Embryonic facial prominence (tissue), 1 donor: ENCODE measurements around the gene MEGF6.
A peak's percentile ranks its signal among the peaks of the same experiment; 100 is the strongest.

ENCODE experiments used
- DNase-seq: peaks from one replicate; pipeline ENCODE4 v3.0.0-alpha.2; 2016; ENCODE audit errors: extremely low spot score

The MEGF6 gene, protein sequence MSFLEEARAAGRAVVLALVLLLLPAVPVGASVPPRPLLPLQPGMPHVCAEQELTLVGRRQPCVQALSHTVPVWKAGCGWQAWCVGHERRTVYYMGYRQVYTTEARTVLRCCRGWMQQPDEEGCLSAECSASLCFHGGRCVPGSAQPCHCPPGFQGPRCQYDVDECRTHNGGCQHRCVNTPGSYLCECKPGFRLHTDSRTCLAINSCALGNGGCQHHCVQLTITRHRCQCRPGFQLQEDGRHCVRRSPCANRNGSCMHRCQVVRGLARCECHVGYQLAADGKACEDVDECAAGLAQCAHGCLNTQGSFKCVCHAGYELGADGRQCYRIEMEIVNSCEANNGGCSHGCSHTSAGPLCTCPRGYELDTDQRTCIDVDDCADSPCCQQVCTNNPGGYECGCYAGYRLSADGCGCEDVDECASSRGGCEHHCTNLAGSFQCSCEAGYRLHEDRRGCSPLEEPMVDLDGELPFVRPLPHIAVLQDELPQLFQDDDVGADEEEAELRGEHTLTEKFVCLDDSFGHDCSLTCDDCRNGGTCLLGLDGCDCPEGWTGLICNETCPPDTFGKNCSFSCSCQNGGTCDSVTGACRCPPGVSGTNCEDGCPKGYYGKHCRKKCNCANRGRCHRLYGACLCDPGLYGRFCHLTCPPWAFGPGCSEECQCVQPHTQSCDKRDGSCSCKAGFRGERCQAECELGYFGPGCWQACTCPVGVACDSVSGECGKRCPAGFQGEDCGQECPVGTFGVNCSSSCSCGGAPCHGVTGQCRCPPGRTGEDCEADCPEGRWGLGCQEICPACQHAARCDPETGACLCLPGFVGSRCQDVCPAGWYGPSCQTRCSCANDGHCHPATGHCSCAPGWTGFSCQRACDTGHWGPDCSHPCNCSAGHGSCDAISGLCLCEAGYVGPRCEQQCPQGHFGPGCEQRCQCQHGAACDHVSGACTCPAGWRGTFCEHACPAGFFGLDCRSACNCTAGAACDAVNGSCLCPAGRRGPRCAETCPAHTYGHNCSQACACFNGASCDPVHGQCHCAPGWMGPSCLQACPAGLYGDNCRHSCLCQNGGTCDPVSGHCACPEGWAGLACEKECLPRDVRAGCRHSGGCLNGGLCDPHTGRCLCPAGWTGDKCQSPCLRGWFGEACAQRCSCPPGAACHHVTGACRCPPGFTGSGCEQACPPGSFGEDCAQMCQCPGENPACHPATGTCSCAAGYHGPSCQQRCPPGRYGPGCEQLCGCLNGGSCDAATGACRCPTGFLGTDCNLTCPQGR (N-terminal part only)

DNA sequence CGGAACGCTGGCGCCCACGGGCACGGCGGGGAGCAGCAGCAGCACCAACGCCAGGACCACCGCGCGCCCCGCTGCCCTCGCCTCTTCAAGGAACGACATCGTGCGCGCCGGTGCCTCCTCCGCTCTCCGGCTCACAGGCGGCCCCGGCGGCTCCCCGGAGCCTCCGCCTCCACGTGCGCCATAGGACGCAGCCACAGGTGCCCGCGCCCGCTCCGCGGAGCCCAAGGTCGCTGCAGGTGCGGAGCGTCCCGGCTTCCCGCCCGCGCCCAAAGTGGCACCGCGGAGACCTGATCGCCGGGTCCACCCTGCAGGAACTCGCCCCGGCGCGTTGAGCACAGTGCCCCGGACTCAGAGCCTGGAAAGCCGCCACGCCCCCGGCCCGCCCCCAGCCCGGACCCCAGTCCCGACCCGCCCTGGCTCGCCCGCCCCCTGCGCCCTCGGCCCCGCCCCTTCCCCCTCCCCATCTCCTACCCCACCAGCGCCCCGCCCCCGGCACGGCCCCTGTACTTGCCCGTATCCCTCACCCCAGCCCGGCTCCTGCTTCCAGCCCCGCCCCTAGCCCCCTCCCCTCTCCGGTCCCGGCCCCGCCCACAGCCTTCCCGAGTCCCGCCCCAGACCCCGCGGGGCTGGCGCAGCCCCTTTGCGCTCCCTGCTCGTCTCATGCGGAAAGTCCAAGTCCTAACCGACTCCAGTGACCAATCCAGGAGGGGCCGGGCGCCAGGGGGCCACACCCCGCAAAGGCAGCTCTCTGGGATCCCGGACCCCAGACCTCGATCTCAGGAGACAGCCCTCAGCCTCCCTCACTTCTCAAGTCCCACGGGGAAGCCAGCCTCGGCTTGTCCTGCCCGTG lies at the start of gene MEGF6:
TSS of gene MEGF6 (minus strand) at position 339 of the 850 bp plus-strand sequence. CDS start at position 99, 240 bp downstream.
- peak; percentile 71 for DNase-seq

DNA sequence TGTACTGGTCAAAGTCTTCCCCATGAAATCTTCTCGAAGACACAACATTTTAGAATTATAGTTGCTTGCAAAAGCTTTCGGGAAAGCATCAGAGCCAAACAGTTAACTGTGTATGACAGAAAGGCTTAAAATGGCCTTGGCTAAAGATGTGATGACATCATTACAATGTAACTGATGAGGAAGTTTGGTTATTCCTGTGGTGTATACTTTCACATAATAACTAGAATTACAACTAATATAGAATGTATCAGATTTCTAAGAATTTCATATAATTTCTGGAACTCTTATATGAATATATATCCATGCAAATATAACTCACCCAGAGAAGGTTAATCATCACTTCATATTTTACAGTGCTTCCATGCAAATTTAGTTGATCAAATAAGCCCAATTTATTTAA lies 49.4 kb upstream of the MEGF6 start:
- DNase-seq, result no peak

DNA sequence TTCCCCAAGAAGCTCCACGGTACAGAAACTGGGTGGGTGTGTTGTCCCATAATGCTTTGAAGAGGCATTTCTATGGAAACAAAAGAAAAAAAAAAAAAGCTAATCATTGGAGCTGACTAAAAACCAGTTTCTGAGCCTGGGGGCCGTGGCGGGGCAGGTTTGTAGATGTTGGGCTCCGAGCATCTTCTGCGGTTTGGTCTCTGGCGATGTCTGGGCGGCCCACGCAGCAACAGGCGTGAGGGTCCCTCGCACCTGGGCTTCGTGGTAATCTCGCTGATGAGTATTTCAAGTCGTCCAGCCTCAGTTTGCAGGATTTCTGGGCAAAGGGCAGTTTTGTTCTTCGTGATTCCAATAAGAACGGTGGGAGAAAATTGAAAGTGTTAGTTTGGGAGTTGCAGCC lies 47.8 kb upstream of the MEGF6 start:
- DNase-seq, result no peak

DNA sequence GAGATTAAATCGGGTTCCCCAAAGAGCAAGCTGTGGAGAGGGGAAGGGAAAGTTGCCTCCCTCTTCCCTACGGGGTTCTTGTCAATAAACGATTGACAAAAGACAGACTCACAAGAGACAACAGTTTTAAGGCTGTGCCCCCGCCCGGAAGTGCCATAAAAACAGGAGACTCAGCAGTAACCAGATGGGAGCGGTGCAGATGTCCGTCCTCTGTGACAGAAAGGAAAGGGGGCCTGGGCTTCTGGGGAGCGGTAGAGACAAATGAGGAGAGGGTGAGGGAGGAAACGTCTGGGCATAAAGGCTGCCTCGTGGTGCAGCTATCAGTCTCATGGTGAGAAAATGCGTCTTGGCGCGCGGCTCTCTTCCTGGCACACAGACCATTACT lies 46.9 kb upstream of the MEGF6 start:
- DNase-seq, result no peak

DNA sequence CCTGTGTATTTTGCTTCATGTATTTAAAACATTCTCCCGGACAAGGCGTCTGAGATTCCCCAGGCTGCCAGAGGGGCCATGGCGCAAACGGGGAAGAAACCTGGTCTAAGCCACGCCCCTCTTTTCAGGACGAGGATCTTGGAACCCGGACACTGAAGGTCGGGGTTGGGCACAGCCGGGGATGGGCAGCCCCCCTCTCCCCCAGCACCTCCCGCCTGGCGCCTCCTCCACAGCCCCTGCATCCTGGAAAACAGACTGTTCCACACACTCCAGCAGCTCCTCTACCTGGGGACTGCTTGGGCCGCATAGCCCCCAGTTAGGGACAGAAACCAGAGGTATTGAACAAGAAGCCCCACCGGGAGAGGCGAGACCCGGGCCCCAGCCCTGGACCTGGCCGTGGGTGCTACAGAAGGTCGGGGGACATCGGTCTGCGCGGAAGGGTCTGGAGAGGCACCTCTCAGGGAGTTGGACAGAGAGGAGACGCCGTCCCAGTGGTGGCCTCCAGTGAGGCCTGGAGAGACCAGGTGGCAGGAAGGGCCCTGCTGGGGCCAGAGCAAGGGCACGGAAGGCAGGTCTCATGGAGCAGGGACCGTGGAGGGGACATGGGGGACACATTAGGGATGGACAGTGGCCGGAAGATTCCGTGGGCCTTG lies 46.4 kb upstream of the MEGF6 start:
- no peak for DNase-seq

DNA sequence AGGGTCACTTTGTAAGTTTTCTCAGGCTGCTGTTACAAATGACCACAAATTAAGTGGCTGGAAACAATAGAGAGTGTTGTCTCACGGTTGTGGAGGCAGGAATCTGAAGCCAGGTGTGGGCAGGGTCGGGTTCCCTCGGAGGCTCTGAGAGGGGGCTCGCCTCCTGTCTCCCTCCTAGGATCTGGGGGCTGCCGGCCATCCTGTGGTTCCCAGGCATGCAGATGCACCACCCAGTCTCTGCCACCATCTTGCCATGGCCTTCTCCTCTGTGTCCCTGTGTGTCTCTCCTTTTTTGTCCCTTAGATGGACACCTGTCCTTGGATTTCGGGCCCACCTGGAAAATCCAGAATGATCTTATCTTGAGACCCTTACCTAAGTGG lies 45.8 kb upstream of the MEGF6 start:
- DNase-seq, result no peak

DNA sequence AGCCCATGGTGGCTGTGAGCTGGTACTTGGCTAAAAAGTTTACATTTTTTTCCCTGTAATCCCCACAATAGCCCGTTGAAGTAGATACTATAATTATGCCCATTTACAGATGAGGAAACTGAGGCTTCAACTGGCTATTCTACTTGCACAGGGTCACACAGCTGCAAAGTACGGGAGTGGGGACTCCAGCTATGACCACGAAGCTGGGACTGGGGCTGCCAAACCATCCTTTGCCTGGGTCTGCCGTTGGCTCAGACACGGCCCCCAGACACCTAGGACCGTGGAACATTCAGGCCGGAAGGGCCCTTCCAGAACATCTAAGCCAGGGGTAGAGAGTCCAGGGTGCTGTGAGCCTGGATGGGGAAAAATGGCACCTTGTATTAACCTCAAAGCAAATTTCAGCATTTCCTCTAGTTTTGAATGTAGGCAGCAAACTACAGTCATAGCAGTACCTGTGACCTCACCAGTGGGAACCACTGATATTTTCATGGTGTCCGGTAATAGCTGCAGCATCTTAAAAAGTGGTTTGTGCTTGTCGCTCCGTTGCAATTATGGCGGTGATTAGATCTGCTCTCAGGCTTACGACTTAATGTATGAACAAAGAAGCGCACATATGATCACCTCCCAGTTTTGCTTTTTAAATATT lies 45.3 kb upstream of the MEGF6 start:
- no peak for DNase-seq

DNA sequence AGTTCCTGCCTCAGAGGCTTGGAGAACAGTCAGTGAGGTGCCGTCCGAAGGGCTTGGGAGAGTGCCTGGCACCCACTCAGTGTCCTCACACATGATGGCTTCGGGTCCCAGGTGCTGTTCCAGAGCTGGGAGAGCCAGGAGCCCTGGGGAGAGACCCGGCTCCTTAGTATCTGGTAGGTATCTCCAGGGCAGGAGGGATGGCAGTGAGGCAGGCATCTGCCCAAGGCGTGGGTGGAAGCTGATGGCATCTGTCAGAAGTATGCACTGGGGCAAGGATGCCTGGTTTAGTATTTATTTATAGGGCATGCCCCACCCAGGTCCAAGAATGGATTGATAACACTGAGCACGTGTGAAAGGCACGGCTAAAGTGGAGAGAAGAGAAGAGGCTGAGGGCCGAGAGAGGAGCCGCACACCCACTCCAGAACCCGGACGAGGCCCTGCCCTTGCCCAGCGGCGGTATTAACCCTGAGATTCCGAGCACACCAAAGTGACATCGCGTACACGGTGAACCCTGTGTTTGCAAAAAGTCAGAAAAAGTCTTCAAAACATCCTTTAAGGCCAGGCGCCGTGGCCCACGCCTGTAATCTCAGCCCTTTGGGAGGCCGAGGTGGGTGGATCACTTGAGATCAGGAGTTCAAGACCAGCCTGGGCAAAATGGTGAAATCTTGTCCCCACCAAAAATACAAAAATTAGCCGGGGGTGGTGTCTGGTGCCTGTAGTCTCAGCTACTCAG lies 43.4 kb upstream of the MEGF6 start:
- DNase-seq, result no peak

DNA sequence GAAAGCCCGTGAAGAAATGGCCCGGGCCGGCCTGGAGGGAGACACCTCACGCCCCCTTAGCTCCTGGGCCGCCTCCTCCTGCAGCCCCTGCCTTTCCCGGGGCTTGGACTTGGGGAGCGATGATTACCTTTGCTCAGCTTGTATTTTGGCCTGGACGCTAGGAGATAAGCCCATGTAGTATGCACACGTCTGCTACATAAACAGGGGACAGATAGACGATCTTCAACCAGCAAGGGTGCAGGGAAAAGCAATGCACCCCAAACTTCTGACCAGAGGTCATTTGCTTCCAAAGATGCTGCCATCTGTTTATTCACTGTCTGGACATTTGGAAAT lies 41.9 kb upstream of the MEGF6 start:
- DNase-seq, result no peak

DNA sequence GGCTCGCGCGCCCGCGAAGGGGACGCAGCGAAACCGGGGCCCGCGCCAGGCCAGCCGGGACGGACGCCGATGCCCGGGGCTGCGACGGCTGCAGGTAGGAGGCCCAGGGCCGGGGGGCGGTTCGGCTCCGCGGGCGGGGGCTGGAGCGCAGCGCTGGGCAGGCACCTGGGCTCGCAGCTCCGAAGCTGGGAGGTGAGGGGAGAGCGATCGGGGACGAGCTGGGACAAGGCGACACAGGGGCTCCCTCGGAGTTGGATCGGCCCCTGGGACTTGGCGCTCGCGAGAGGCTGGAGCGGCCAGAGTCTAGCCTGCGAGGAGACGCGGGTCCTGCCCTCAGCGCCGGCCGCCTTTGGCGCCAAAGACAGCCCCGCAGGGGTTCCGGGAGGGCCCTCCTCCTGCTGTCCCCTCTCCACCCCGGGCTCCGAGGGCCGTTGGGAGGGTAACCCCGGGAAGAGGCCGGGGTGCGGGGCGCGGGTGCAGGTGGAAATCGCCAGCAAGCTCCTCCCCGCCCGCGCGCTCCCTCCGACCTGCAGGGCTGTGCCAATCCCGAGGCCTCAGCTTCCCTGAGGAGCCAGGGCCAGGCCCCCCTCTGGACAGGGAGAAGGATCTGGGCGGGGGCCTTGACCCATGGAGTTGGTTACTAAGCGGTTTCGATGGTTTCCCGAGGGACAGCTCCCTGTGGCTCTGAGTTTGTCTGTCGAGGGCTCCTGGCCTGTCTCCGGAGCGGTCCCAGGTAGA lies 41.4 kb upstream of the MEGF6 start:
- no peak for DNase-seq

DNA sequence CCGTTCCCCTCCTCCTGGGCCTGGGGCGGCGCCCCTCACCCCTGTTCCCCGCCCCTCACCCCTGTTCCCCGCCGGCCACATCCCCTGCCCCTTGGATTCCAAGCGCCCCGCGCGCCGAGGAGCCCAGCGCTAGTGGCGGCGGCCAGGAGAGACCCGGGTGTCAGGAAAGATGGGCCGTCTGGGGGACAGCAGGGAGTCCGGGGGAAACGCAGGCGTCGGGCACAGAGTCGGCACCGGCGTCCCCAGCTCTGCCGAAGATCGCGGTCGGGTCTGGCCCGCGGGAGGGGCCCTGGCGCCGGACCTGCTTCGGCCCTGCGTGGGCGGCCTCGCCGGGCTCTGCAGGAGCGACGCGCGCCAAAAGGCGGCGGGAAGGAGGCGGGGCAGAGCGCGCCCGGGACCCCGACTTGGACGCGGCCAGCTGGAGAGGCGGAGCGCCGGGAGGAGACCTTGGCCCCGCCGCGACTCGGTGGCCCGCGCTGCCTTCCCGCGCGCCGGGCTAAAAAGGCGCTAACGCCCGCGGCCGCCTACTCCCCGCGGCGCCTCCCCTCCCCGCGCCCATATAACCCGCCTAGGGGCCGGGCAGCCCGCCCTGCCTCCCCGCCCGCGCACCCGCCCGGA lies 40.7 kb upstream of the MEGF6 start, which contains the start of gene TP73:
TSS of gene TP73 (plus strand) at position 587 of the 618 bp plus-strand sequence. CDS start 29,850 bp downstream, outside the sequence.
- no peak for DNase-seq

DNA sequence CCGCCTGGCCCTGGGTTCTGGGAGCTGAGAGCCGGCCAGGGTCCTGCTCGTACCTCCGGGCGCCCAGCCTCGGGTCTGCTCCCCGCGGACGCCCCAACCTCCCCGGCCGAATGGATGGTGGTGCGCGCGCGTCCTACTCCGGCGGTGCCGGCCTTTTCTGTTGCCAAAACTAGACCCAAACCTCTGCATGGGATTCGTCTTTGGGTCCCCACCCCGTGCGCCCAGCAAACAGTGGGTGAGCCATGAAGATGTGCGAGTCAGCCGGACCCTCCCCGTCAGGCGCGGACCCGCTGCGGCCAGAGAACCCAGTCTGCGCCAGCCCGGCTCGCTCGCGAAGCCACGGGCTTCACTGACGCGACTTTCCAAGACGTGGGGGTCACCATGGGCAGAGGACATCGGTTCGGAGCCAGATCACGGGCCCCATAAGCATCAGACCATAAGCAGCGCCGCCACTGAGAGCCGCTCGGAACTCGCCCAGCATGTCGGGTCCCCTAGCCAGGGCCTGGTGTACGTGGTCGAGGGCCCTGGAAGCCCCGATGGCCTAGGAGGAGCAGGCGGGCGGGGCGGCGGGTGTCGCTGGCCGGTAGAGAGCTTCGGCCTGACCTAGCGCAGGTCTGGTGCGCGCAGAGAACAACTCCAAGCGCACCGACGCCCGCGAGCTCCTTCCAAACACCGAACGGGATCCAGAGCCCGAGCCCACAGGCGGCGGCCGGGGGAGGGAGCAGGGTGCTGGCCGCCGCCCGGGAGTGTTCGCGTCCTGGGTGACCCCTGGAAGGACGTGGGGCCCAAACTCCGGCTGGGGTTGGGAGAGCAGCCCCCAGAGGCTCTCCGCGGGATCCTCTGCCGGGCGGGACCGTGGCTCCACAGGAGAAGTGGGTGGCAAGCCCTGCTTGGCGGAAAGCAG lies 40.0 kb upstream of the MEGF6 start:
- no peak for DNase-seq

DNA sequence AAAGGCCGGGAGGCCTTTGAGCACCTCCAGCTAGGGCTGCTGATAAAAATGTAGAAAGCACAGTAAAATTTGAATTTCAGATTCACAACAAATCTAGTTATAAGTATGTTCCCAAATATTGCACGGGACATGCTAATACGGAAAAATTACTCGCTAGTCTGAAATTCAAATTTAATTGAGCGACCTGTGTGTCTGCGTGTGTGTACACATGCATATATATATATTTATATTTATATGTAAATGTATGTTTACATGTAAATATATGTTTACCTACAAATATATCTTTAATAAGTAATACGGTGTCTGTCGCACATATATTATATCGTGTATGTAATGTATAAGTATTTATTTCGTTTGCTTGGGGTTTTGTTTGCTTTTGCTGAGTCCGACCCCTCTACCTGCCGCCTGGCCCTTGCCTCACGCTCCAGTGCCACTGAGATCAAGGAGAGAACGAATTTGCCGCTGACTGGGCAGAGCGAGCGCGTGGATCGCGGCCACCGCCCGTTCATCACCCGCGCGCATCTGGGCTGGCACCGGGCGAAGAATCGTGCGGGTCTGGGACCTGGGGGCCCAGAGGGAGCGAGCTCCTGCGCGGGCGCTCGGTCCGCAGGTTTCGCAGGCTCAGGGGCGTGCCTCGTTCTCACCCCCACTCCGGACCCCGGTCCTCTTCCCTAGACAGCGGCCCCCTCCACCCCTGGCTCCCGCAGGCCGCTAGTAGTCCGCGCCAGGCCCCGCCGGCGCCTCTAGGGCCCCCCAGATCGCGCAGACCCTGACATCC lies 39.1 kb upstream of the MEGF6 start:
- DNase-seq, result no peak

DNA sequence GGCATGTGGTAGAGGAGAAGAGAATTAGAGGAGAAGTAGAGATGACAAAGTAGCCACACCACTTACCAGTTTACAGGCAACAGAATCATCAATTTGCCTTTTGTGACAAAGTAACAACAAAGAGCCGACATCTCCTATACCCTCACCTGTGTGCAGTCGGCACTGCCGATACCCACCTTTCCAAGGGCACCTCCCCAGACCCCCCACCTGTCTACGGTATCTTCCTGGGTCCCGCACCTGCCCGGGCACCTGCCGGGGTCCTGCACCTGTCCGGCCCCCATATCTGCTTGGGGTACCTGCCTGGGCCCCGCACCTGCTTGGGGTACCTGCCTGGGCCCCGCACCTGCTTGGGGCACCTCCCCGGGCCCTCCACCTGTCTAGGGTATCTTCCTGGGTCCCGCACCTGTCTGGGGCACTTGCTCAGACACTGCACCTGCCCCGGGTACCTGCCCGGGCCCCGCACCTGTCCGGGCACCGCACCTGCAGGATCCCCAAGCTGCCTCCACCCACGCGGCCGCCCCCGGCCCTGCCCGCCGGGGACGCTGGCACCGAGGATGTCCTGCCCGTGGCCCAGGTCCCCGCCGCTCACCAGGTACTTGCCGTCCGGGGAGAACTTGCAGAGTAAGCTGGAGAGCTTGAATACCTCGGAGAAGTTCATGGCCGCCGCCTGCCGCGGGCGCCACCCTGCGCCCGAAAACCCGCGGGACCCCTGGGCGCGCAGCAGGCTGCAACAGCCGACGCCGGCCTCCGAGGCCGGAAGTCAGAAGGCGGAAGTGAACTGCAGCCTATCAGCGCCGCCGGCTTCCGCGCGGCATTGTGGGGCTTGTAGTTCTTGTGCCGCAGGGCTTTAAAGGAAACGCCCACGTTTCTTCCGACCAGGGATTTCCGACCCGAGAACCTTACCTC lies 38.3 kb upstream of the MEGF6 start, which contains the start of gene WRAP73:
TSS of gene WRAP73 (minus strand) at position 762 of the 906 bp plus-strand sequence. CDS start at position 658, 104 bp downstream.
- peak; percentile 79 for DNase-seq

DNA sequence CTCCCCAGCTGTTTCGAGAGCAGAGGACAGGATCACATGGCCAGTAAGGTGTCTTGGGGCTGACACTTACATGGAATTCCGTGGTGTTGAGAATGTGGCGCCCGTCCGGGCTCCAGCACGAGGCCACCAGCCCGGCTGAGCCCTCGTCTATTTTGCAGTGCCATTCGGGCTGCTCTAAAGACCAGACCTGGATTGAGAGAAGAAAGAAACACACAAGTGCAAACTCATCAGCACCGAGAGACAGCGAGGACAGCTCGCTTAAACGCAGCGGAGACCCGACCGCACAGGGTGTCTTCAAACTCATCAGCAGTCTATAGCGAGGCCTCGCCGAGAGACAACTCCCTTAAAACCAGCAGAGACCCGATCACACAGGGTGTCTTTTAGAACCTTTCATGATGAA lies 35.3 kb upstream of the MEGF6 start:
- DNase-seq, result no peak
